ENCODE results near the gene PHAX.
A peak's percentile ranks its signal among the peaks of the same experiment; 100 is the strongest.
"Not testable (repeated sequence)": the region's sequence is repeated elsewhere in the genome, so short reads cannot be mapped to it uniquely, and the experiment has no call there.

PHAX gene

DNA sequence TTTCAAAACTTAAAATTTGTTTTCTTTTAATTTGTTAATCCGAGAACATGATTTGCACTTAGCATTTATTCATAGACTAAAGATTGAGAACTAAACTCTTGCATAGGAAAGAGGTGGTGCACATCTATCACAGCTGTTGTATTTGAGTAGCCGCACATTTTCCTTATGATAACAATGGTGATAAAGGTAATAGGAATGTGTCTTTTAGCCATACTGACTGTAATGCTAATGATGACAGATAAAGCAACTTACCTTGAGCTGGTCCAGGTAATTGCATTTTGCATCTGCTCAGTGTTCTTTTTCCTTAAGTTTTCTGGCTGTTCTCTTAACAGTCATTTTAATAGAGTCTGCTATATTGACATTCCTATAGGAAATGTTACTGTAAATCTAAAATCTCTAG lies 19.0 kb downstream of the PHAX start:
- Mint-ChIP-seq H3K27ac (no peak overlapping the region), H3K9me3 (no peaks in the 10 kb centered on the region), H3K4me1 (no peaks in the 10 kb centered on the region), H3K27me3 (no peaks in the 10 kb centered on the region), H3K36me3 (peaks cover 20 to 41% of the 10 kb centered on the region in 2 donors), H3K4me3 (no peak overlapping the region)
- DNase-seq (no peak), ATAC-seq (replicated peaks) (no peak)

DNA sequence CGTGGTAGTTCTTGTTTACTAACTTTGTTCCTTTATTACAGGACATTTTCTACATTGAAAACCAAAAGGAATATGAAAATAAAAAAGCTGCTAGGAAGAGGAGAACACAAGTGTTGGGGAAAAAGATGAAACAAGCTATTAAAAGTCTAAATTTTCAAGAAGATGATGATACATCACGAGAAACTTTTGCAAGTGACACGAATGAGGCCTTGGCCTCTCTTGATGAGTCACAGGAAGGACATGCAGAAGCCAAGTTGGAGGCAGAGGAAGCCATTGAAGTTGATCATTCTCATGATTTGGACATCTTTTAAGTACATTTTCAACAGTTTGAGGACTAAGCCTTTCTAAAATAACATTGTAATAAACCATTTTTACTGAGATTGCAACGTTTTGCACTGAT lies 23.8 kb downstream of the PHAX start:
- H3K27ac Mint-ChIP-seq = no peak overlapping the region
- no peaks in the 10 kb centered on the region for H3K4me1 Mint-ChIP-seq
- ATAC-seq (replicated peaks) (no peak), DNase-seq (no peak)
- H3K36me3 Mint-ChIP-seq = peaks cover 13 to 42% of the 10 kb centered on the region in 2 donors
- H3K9me3 Mint-ChIP-seq = no peaks in the 10 kb centered on the region
- no peak overlapping the region for H3K4me3 Mint-ChIP-seq
- no peaks in the 10 kb centered on the region for H3K27me3 Mint-ChIP-seq

DNA sequence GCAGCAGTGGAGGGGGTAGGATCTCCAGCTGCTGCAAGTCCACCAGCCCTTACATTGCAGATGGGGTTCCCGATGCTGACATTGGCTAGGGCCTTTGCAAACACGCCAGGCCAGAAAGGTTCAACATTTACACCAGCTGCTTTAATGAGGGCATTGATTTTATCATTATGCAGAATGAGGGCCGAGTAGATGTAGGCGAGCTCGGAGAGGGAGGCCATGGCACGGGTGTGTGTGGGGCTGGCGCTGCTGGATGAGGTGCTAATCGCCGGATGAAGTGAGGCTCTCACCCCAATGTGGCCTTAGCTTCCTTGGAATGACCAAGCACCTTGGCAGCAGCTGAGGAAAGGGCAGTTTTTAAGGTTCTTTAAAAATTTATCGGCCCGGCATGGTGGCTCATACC lies 27.4 kb downstream of the PHAX start:
- ATAC-seq (replicated peaks) (no peak), DNase-seq (no peak)
- no peaks in the 10 kb centered on the region for H3K9me3 Mint-ChIP-seq
- no peaks in the 10 kb centered on the region for H3K27me3 Mint-ChIP-seq
- H3K4me1 Mint-ChIP-seq = no peaks in the 10 kb centered on the region
- H3K36me3 Mint-ChIP-seq = peaks cover 14 to 30% of the 10 kb centered on the region in 2 donors
- H3K27ac Mint-ChIP-seq = no peak overlapping the region
- H3K4me3 Mint-ChIP-seq = no peak overlapping the region

DNA sequence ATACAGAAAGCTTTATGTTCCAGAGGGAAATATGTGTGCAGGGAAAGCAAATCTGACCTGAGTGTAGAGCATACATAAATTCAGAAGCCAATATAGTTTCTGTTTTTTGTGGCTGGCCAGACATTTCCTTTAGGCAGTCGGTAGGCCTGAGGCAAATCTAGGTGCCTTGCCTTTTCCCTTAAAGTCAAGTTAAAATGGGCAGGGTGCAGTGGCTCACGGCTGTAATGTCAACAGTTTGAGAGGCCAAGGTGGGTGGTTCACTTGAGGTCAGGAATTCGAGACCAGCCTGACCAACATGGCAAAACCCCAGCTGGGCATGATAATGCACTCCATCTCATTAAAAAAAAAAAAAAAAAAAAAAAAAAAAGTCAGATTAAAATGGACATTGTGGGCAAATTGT lies 31.2 kb downstream of the PHAX start:
- no peak for DNase-seq
- Mint-ChIP-seq H3K4me1 (no peaks in the 10 kb centered on the region), H3K27me3 (no peaks in the 10 kb centered on the region), H3K36me3 (peaks cover 2 to 9% of the 10 kb centered on the region in 2 donors), H3K9me3 (no peaks in the 10 kb centered on the region), H3K27ac (no peak overlapping the region), H3K4me3 (no peak overlapping the region)
- ATAC-seq (replicated peaks) = no peak

DNA sequence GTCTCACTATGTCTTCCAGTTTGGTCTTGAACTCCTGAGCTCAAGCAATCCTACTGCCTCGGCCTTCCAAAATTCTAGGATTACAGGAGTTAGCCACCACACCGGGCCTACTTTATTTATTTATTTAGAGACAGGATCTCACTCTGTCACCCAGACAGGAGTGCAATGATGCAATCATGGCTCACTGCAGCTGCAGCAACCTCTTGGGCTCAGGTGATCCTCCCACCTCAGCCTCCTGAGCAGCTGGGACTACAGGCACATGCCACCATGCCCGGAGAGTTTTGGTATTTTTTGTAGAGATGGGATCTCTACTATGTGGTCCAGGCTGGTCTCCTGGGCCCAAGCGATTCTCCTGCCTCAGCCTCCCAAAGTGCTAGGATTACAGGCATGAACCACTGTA lies 32.8 kb downstream of the PHAX start:
- ATAC-seq (replicated peaks) (no peak), DNase-seq (no peak)
- H3K4me3 Mint-ChIP-seq = no peak overlapping the region
- no peaks in the 10 kb centered on the region for H3K9me3 Mint-ChIP-seq
- no peaks in the 10 kb centered on the region for H3K27me3 Mint-ChIP-seq
- H3K4me1 Mint-ChIP-seq = no peaks in the 10 kb centered on the region
- peaks cover 2 to 5% of the 10 kb centered on the region in 2 donors for H3K36me3 Mint-ChIP-seq
- H3K27ac Mint-ChIP-seq = no peak overlapping the region

DNA sequence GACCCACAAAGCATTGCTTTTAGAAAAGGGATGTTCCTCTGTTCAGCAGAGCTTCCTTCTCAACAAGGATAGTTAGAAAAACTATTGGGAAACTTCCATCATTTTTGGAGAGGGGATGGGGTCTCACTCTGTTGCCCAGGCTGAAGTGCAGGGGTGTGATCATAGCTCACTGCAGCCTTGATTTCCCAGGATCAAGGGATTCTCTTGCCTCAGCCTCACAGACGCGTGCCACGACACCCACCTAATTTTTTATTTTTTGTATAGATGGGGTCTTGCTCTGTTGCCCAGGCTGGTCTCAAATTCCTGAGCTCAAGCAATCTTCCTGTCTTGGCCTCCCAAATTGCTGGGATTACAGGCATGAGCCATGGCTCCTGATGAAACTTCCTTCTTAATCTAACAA lies 34.8 kb downstream of the PHAX start:
- Mint-ChIP-seq H3K27me3 (no peaks in the 10 kb centered on the region), H3K9me3 (no peaks in the 10 kb centered on the region), H3K4me1 (peaks cover 0 to 1% of the 10 kb centered on the region in 2 donors), H3K4me3 (no peak overlapping the region), H3K27ac (no peak overlapping the region), H3K36me3 (no peaks in the 10 kb centered on the region)
- ATAC-seq (replicated peaks) (no peak), DNase-seq (no peak)

DNA sequence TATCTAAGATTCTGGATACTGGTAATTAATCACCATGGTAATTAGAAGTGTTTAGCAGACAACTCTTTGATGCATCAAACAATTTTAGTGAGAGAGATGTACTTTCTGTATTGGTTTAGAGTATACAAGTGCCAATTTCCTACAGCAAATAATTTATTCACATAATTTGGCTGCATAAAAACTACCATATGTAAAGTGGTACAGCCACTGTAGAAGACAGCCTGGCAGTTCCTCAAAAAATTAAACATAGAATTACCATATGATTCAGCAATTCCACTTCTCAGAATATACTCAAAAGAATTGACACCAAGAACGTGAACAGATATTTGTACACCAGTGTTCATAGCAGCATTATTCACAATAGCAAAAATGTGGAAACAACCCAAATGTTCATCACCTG lies 36.2 kb downstream of the PHAX start:
- Mint-ChIP-seq H3K4me3 (no peak overlapping the region), H3K27me3 (no peaks in the 10 kb centered on the region), H3K36me3 (no peaks in the 10 kb centered on the region), H3K27ac (no peak overlapping the region), H3K9me3 (no peaks in the 10 kb centered on the region), H3K4me1 (peaks cover 4 to 6% of the 10 kb centered on the region in 2 donors)
- DNase-seq (no peak), ATAC-seq (replicated peaks) (peak in 1 of 2 donors; percentile 41)

DNA sequence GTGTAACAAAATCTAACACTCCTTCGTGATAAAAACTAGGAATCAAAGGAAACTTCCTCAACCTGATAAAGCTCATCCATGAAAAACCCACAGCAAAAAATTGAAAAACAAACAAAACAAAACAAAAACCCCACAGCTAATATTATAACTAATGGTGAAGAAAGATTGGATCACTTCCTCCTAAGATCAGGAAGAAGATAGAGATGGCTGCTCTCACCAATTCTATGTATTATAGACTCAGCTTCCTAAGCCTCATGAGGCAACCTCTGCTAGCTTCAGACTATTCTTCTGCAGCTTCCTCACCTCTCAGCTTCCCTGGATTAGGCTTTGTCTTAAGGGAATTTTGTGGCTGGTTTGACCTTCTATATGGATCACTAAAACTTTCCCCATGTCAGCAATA lies 40.1 kb downstream of the PHAX start:
- peak in 1 of 2 donors; percentile 48 for ATAC-seq (replicated peaks)
- Mint-ChIP-seq H3K27me3 (no peaks in the 10 kb centered on the region), H3K9me3 (peaks cover 4 to 6% of the 10 kb centered on the region in 2 donors), H3K4me1 (peaks cover 4 to 6% of the 10 kb centered on the region in 2 donors), H3K4me3 (no peak overlapping the region), H3K27ac (no peak overlapping the region), H3K36me3 (peaks cover 0 to 2% of the 10 kb centered on the region in 2 donors)
- DNase-seq = no peak

DNA sequence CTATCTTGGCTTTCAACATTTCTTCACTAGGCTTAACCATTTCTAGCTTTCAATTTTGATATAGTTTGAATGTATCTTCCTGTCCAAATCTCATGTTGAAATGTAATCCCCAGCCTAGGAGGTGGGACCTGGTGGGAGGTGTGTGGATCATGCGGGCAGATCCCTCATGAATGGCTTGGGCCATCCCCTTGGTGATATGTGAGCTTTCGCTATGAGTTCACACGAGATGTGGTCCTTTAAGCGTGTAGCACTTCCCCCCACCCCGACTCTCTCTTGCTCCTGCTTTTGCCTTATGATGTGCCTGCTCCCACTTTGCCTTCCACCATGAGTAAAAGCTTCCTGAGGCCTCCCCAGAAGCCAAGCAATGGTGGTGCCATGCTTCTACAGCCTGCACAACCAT lies 40.6 kb downstream of the PHAX start:
- peaks cover 4 to 6% of the 10 kb centered on the region in 2 donors for H3K4me1 Mint-ChIP-seq
- H3K27me3 Mint-ChIP-seq = no peaks in the 10 kb centered on the region
- peaks cover 4 to 6% of the 10 kb centered on the region in 2 donors for H3K9me3 Mint-ChIP-seq

DNA sequence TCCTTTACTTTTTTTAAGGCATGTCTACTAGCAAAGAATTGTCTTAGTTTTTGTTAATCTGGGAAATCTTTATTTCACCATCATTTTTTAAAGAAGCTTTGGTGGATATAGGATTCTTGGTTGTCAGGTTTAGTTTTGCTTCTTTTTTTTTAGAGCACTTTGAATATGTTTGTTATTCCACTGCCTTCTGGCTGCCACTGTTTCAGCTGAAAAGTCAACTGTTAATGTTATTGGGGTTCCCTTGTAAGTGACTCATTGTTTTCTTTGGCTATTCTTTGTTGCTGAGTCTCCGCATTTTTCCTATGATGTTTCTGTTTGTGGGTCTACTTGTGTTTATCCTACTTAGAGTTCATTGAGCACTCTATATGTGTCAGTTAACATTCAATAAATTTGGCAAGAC lies 44.4 kb downstream of the PHAX start:
- no peak overlapping the region for H3K27ac Mint-ChIP-seq
- ATAC-seq (replicated peaks) = no peak

More for the DNA sequence above, 40.6 kb downstream of the PHAX start:
- no peak overlapping the region for H3K27ac Mint-ChIP-seq
- H3K4me3 Mint-ChIP-seq = no peak overlapping the region
- peak in 1 of 2 donors; percentile 50 for ATAC-seq (replicated peaks)
- H3K36me3 Mint-ChIP-seq = peaks cover 0 to 2% of the 10 kb centered on the region in 2 donors
- DNase-seq = no peak

DNA sequence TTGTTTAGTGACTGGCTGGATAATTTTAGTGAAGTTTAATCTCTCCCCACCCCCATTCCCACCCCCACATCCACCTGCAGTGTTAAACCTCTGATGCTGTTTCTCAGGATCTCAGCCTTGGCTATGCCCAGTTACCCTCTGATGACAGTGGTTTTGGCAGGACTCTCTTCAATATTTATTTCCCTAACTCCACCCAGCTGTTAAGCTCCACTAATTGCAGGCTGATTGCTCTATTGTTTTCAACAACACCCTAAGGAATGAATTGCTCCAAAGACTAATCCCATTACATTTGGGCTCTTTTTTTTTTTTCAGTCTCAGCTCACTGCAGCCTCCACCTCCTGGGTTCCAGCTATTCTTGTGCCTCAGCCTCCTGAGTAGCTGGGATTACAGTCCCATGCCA lies 46.3 kb downstream of the PHAX start:
- no peak overlapping the region for H3K27ac Mint-ChIP-seq
- peaks cover 6% of the 10 kb centered on the region in 2 donors for H3K9me3 Mint-ChIP-seq
- peaks cover 0 to 3% of the 10 kb centered on the region in 2 donors for H3K27me3 Mint-ChIP-seq
- H3K36me3 Mint-ChIP-seq = peaks cover 0 to 2% of the 10 kb centered on the region in 2 donors
- no peak overlapping the region for H3K4me3 Mint-ChIP-seq
- ATAC-seq (replicated peaks) (no peak), DNase-seq (no peak)
- no peaks in the 10 kb centered on the region for H3K4me1 Mint-ChIP-seq

More for the DNA sequence above, 44.4 kb downstream of the PHAX start:
- H3K4me3 Mint-ChIP-seq = no peak overlapping the region
- H3K9me3 Mint-ChIP-seq = peaks cover 6% of the 10 kb centered on the region in 2 donors
- DNase-seq = no peak
- H3K36me3 Mint-ChIP-seq = peaks cover 0 to 2% of the 10 kb centered on the region in 2 donors
- peaks cover 4 to 6% of the 10 kb centered on the region in 2 donors for H3K4me1 Mint-ChIP-seq
- no peaks in the 10 kb centered on the region for H3K27me3 Mint-ChIP-seq

DNA sequence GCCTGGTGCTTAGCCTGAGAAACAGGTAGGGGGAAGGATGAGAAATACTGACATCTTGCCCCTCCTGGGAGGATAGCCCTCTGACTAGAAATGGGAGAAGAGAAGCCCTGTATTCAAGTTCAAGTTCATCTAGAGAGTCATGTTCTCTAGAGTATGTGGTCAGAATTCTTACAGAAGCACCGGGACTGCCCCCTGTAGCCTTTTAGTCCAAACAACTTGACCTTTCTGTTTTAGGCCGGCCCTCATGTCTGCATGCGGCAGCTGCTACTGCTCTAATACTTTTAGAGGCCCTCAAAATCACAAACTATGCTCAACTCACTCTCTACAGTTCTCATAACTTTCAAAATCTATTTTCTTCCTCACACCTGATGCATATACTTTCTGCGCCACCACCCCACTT lies 47.7 kb downstream of the PHAX start:
- DNase-seq (no peak), ATAC-seq (replicated peaks) (no peak)
- Mint-ChIP-seq H3K27ac (no peak overlapping the region), H3K27me3 (peaks cover 0 to 3% of the 10 kb centered on the region in 2 donors), H3K36me3 (peaks cover 0 to 2% of the 10 kb centered on the region in 2 donors), H3K9me3 (peaks cover 6% of the 10 kb centered on the region in 2 donors), H3K4me1 (no peaks in the 10 kb centered on the region), H3K4me3 (no peak overlapping the region)

DNA sequence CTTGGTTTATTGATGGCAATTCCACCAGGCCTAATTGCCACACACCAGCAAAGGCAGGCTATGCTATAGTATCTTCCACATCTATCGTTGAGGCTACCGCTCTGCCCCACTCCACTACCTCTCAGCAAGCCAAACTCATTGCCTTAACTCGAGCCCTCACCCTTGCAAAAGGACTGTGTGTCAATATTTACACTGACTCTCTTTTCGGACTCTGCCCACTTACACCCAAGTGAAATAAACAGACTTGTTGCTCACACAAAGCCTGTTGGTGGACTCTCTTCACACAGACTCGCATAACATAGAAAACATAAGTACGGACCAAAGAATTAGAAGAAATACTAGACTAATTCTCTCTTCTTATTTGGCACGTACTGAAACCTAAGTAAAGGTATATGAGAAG lies 48.3 kb downstream of the PHAX start:
- ATAC-seq (replicated peaks); H3K4me1 Mint-ChIP-seq; H3K9me3 Mint-ChIP-seq: not testable (repeated sequence)

DNA sequence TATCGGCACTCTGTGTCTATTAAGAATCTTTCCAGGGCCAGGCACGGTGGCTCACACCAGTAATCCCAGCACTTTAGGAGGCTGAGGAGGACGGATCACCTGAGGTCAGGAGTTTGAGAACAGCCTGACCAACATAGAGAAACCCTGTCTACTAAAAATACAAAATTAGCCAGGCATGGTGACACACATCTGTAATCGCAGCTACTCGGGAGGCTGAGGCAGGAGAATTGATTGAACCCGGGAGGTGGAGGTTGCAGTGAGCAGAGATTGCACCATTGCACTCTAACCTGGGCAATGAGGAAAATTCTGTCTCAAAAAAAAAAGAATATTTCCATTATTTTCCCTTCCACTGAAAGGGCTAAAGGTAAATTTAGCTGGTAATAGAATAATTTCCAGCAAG lies 49.0 kb downstream of the PHAX start:
- H3K27me3 Mint-ChIP-seq; H3K36me3 Mint-ChIP-seq; DNase-seq; H3K4me1 Mint-ChIP-seq; ATAC-seq (replicated peaks); H3K27ac Mint-ChIP-seq; H3K9me3 Mint-ChIP-seq; H3K4me3 Mint-ChIP-seq: not testable (repeated sequence)

More for the DNA sequence above, 48.3 kb downstream of the PHAX start:
- H3K27ac Mint-ChIP-seq, H3K27me3 Mint-ChIP-seq, H3K4me3 Mint-ChIP-seq, H3K36me3 Mint-ChIP-seq, DNase-seq: not testable (repeated sequence)

DNA sequence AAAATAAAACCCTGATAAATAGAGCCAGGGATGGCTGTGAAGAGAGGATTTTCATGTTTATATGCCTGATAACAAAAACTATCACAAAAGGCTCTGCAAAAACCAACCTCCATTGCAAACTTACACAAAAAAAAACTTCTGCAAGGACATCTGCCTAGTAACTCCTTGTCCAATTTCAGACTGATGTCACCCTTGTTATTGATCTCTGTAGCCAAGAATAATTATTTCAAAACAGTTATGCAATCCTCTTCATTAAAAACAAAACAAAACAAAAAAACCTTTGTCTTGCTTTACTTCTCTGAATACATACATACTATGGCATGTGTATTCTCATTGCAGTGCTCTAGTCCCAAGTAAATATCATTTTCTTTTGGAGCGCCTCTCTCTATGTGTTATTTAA lies 49.7 kb downstream of the PHAX start:
- H3K27me3 Mint-ChIP-seq = peaks cover 0 to 3% of the 10 kb centered on the region in 2 donors
- ATAC-seq (replicated peaks) = no peak
- no peak overlapping the region for H3K4me3 Mint-ChIP-seq
- peaks cover 2% of the 10 kb centered on the region in 2 donors for H3K9me3 Mint-ChIP-seq
- no peak overlapping the region for H3K27ac Mint-ChIP-seq
- H3K4me1 Mint-ChIP-seq = no peaks in the 10 kb centered on the region
- H3K36me3 Mint-ChIP-seq = peaks cover 0 to under 1% of the 10 kb centered on the region in 2 donors
- no peak for DNase-seq

Data from stimulated activated naive B cell treated with anti-CD40 and anti-IgM and Interleukin-4, amounts not matched to agents 10 μg/mL and 1 μg/mL and 100 μg/mL, for 72 hours (primary cell).